Skeletal muscle tissue (tissue), 4 donors: ENCODE results near the gene ABCG1. TPM values are rescaled to one million over a fixed set of nuclear protein-coding genes. Genes with fewer than 3 reads are reported as not detected.

ENCODE experiments used
- H3K27ac ChIP-seq: one replicate; pipeline ENCODE4 v1.7.0; 2013; ENCODE audit warnings: mild to moderate bottlenecking, low read depth, low read length, inconsistent platforms
- H3K27me3 ChIP-seq, 3 donors: one replicate each; pipeline ENCODE4 v1.7.0; 2013; ENCODE audit warnings: low read length in 3 of 3; ENCODE audit not compliant: control insufficient read depth in 3 of 3, insufficient read depth in 3 of 3
- H3K36me3 ChIP-seq, 3 donors: one replicate each; pipeline ENCODE4 v1.7.0; 2013; ENCODE audit warnings: low read length in 3 of 3; ENCODE audit not compliant: control insufficient read depth in 3 of 3, insufficient read depth in 3 of 3
- H3K4me1 ChIP-seq, 3 donors: one replicate each; pipeline ENCODE4 v1.7.0; 2013; ENCODE audit warnings: low read length in 3 of 3, mild to moderate bottlenecking in 3 of 3; ENCODE audit not compliant: control insufficient read depth in 3 of 3, insufficient read depth in 3 of 3
- H3K4me3 ChIP-seq, 3 donors: one replicate each; pipeline ENCODE4 v1.7.0; 2013; ENCODE audit warnings: low read length in 3 of 3
- H3K9ac ChIP-seq, 3 donors: one replicate each; pipeline ENCODE4 v1.7.0; 2013; ENCODE audit warnings: low read length in 3 of 3, mild to moderate bottlenecking in 3 of 3, moderate library complexity in 2 of 3, low read depth in 1 of 3
- H3K9me3 ChIP-seq, 3 donors: one replicate each; pipeline ENCODE4 v1.7.0; 2013; ENCODE audit warnings: low read length in 3 of 3; ENCODE audit not compliant: control insufficient read depth in 3 of 3
- total RNA-seq: library from RNA; depleted of rRNA; stranded (reverse); fragments of >200 nt; gene quantifications from one replicate; pipeline ENCODE4 v1.2.3, GENCODE V29; 2014
- donor health status: Osteomylitis.

Gene ABCG1
- total RNA-seq, 1 donor from 2014 or later, result 20.4 TPM

GRCh38 chr21:42201615-42202161 lies 17.3 kb upstream of the ABCG1 start:
- Histone ChIP-seq H3K36me3 (no peaks in the 10 kb centered on the region), H3K27me3 (no peaks in the 10 kb centered on the region), H3K4me1 (peaks cover 5 to 8% (median 7%) of the 10 kb centered on the region in 3 donors), H3K27ac (no peak overlapping the region), H3K4me3 (no peak overlapping the region), H3K9ac (no peak overlapping the region), H3K9me3 (no peaks in the 10 kb centered on the region)

- no peaks in the 10 kb centered on the region for H3K27me3 ChIP-seq
- H3K27ac ChIP-seq, result no peak overlapping the region
- H3K9me3 ChIP-seq, result no peaks in the 10 kb centered on the region
- H3K4me3 ChIP-seq, result no peak overlapping the region
- no peak overlapping the region for H3K9ac ChIP-seq
- no peaks in the 10 kb centered on the region for H3K36me3 ChIP-seq
- peaks cover 5 to 8% (median 7%) of the 10 kb centered on the region in 3 donors for H3K4me1 ChIP-seq
Measured at GRCh38 chr21:42202321-42202720, 16.6 kb upstream of the ABCG1 start.

- no peaks in the 10 kb centered on the region for H3K27me3 ChIP-seq
- H3K36me3 ChIP-seq, result no peaks in the 10 kb centered on the region
- no peak overlapping the region for H3K4me3 ChIP-seq
- no peak overlapping the region for H3K27ac ChIP-seq
- H3K9me3 ChIP-seq, result no peaks in the 10 kb centered on the region
- H3K9ac ChIP-seq, result no peak overlapping the region
- peaks cover 5 to 8% (median 7%) of the 10 kb centered on the region in 3 donors for H3K4me1 ChIP-seq
Measured at GRCh38 chr21:42203321-42203720, 15.6 kb upstream of the ABCG1 start.

DNA sequence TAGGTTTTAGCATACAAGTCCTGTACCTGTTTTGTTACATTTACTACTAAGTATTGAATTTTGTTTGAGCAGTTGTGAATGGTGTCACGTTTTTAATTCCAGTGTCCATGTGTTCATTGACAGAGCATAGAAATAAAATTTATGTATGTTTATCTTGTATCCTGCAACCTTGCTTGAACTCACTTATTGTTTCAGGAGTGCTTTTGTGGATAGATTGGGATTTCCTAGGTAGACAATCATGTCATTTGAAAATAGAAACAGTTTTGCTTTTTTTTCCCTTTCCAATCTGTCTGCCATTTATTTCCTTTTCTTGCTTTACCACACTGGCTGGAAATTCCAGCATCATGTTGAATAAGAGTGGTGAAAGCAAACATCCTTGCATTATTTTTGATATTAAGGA lies 15.0 kb upstream of the ABCG1 start:
- Histone ChIP-seq H3K4me1 (peaks cover 5 to 7% (median 7%) of the 10 kb centered on the region in 3 donors), H3K9me3 (no peaks in the 10 kb centered on the region)

GRCh38 chr21:42207426-42207825 lies 11.5 kb upstream of the ABCG1 start:
- H3K4me1 ChIP-seq, result no peaks in the 10 kb centered on the region
- no peaks in the 10 kb centered on the region for H3K27me3 ChIP-seq
- no peaks in the 10 kb centered on the region for H3K36me3 ChIP-seq
- no peak overlapping the region for H3K27ac ChIP-seq
- no peaks in the 10 kb centered on the region for H3K9me3 ChIP-seq
- no peak overlapping the region for H3K9ac ChIP-seq
- H3K4me3 ChIP-seq, result no peak overlapping the region

More for the DNA sequence above, 15.0 kb upstream of the ABCG1 start:
- H3K27me3 ChIP-seq, result no peaks in the 10 kb centered on the region
- H3K4me3 ChIP-seq, result no peak overlapping the region
- H3K9ac ChIP-seq, result no peak overlapping the region
- no peak overlapping the region for H3K27ac ChIP-seq
- H3K36me3 ChIP-seq, result no peaks in the 10 kb centered on the region

DNA sequence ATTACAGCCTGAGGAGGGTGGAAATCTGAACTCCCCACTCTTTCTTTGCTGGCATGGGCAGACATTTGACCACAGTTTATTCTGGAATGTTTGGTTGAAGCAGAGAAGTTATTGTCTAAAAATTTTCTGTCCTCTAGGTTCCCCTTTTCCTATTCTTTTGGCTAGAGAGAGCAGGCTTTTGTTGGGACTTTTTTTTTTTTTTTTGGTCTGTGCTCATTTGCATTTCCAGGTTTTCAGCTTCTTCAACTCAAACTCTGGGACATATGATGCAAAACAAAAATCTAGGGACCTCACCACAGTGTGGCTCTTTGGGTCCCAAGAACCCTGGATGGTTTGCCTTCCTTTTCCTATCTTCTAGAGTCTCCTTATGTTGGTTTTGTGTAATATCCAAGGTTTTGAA lies 10.9 kb upstream of the ABCG1 start:
- Histone ChIP-seq H3K9ac (no peak overlapping the region), H3K4me1 (no peaks in the 10 kb centered on the region), H3K27me3 (no peaks in the 10 kb centered on the region), H3K27ac (no peak overlapping the region), H3K36me3 (no peaks in the 10 kb centered on the region), H3K4me3 (no peak overlapping the region), H3K9me3 (no peaks in the 10 kb centered on the region)

DNA sequence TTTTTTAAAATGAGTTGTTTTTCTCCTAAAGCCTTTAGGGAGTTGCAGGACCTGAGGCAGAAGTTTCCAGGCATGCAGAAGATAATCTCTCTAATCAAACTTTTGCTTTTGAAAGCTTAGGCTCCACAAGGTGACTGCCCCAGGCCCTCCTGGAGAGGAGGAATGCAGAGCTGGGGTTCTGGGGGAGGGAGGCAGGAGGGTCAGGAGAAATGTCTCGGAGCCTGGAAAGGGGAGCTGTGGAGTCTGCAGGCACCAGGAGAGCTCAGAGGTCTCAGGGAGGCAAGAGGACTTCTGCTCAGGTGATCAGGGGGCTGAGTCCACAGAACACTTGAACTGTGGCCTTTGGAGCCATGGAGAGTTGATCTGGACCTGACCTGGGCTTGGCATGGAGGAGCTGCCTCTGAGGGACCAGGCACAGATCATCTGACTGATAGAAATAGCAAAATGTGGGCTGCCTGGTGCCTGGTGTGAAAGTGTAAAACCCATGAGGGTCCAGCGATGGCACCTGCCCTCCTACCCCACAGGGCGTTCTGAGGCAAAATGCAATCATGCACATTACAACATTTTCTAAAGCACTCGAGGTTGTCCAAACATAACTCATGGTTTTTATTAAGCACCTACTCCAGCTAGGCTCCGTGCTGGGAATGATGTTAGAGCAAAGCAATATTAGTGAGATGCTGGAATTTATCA lies 10.0 kb upstream of the ABCG1 start:
- no peak overlapping the region for H3K27ac ChIP-seq
- no peaks in the 10 kb centered on the region for H3K36me3 ChIP-seq
- no peaks in the 10 kb centered on the region for H3K27me3 ChIP-seq
- H3K9me3 ChIP-seq, result no peaks in the 10 kb centered on the region
- H3K4me1 ChIP-seq, result no peaks in the 10 kb centered on the region
- no peak overlapping the region for H3K4me3 ChIP-seq
- no peak overlapping the region for H3K9ac ChIP-seq

DNA sequence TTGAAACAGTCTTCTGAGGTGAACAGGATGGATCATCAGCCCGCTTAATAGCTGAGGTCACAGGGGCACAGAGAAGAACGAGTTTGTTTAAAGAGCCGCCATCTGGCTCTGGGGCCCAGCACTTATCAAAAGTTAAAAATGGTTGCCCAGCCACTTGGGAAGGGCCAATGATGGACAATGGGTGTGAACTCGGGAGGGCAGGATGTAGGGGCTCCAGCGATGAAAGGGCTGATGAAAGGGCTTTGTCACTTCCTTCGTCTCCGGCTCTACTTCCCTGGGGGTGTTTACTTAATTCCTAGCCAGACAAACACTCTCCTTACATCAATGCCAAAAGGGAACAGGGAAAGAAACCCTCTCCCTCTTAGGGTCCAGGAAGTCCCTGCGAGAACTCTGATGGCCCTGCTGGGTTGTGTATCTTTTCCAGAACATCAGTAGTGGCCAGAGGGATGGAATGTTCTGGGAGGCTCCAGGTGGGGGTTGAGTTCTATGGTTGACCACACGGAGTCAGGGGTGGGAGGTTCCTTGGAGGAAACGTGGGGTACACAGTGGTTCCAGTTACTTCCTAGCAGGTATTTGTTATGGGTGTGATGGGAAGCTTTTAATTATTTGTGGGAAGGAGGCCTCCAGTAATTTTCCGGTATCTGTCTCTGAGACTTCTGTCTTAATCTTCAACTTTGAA lies 9.0 kb upstream of the ABCG1 start:
- Histone ChIP-seq H3K27me3 (no peaks in the 10 kb centered on the region), H3K36me3 (no peaks in the 10 kb centered on the region), H3K9me3 (no peaks in the 10 kb centered on the region), H3K9ac (no peak overlapping the region), H3K27ac (no peak overlapping the region), H3K4me3 (no peak overlapping the region), H3K4me1 (no peaks in the 10 kb centered on the region)

GRCh38 chr21:42212266-42212665 lies 6.7 kb upstream of the ABCG1 start:
- no peaks in the 10 kb centered on the region for H3K4me1 ChIP-seq
- no peak overlapping the region for H3K4me3 ChIP-seq
- H3K36me3 ChIP-seq, result no peaks in the 10 kb centered on the region
- no peaks in the 10 kb centered on the region for H3K9me3 ChIP-seq
- H3K9ac ChIP-seq, result no peak overlapping the region
- H3K27me3 ChIP-seq, result no peaks in the 10 kb centered on the region
- H3K27ac ChIP-seq, result no peak overlapping the region

DNA sequence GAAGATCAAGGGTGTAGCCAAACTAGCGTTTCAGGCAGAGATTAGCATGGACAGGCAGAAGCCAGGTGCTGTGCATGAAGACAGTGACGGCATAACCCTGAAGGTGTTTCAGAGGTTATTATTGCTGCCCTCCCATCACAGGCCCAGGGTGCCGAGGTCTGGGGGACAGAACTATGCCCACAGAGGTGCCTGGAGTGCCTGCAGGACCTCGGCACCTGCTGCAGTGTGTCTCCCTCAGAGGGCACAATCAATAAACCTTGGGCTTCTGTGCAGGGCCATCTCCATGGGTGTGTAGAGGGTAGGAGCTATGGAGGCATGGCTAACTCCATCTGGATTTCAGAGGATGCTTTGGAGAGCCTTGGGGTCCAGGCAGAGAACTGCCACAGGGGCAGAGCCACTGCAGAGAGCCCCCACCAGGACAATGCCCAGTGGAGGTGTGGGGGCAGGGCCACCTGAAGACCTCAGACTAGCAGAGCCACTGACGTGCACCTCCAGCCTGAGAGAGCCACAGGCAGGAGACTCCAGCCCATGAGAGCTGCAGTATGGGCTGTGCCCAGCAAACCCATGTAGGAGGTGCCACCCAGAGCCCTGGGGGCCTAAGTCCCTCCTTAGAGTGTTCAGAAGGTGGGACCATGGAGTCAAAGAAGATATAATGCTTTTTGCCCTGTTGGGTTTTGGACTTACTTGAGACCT lies 5.7 kb upstream of the ABCG1 start:
- no peaks in the 10 kb centered on the region for H3K36me3 ChIP-seq
- no peak overlapping the region for H3K4me3 ChIP-seq
- H3K27me3 ChIP-seq, result no peaks in the 10 kb centered on the region
- no peak overlapping the region for H3K9ac ChIP-seq
- H3K9me3 ChIP-seq, result no peaks in the 10 kb centered on the region
- no peaks in the 10 kb centered on the region for H3K4me1 ChIP-seq
- H3K27ac ChIP-seq, result no peak overlapping the region
